Measurements from ENCODE around the gene S100A12.

DNA sequence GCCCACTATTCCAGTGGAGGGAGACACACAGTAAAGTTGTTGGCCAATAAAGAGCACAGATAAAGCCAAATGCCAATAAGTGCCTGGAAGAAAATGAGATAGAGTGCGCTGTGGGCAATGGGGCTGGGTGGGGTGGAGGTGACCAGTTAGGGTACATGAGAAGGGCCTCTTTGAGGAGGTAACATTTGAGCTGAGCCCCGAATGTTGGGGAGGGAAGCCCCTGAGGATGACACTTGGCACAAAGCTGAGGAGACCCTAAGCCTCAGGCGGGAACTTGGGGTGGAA lies 16.8 kb downstream of the S100A12 start:
- TF ChIP-seq CTCF (IDR thresholded peaks at IDR 0.05) (no peak), POLR2A (IDR thresholded peaks at IDR 0.05) (no peak)
